Measurements from ENCODE around the gene CYB5R3.
"Not testable (repeated sequence)": the region's sequence is repeated elsewhere in the genome, so short reads cannot be mapped to it uniquely, and the experiment has no call there.

CYB5R3 gene

DNA sequence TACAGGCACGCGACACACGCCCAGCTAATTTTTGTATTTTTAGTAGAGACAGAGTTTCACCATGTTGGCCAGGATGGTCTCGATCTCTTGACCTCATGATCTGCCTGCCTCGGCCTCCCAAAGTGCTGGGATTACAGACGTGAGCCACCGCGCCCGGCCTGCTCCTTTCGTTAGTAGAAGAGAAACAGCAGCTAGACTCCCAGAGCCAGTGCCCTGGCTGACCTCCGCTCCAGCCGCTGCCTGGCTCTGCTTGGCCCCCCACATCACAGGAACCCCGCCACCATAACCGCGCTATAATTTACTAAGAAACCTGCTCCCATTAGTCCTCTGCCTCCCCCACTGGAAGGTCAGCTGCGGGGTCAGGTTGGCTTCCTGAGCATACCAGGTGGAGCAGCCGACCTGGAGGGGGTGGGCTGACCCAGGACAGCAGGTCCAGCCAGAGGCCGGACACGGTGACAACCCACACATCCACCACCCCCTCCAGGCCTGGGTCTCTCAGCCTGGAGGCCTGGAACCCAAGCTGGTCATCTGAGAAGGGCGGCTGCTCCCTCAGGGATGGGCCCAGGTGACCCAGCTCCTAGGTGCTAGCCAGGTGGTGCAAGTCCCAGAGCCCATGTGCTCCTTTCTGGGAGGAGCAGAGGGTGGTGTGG lies 27.0 kb downstream of the CYB5R3 start:
- no peak for DNase-seq

DNA sequence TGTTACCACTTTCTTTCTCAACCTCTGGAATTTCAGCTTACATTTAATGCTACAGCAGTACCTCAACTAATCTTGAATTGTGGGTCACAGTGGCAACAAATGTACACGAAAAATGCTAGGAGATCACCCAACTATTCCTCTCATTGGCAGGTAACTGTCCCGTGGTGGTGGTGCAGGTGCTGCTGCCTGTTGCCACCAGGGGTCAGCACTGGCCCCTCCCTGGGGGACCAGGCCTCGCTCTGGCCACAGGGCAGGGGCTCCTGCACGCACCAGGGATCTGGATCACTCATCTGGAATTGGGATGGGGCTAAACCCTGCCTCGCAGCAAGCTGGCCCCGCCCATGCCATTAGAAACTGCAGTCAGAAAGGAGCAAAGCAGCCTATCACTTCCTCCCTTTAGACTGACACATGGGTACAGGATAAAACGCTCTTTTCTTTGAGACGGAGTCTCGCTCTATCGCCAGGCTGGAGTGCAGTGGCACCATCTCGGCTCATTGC lies 27.6 kb downstream of the CYB5R3 start:
- DNase-seq = peak; percentile 77

DNA sequence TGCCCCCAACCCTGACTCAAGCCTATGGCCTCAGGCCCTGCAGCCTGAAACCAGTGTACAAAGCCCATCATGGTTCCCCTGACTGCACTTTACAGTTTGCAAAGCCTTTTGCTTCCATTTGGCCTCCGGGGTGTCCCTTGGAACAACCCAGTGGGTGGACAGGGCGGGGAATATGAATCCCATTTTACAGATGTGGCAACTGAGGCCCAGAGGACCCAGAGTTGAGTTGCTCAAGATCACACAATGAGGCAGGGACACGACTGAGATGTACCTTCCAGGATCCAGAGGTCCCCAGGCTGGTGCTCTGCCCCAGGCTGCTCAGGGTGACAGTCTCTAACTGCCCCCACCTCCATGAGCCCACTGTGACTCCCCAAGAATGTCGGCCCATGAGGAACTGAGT lies 29.1 kb downstream of the CYB5R3 start:
- DNase-seq = no peak

DNA sequence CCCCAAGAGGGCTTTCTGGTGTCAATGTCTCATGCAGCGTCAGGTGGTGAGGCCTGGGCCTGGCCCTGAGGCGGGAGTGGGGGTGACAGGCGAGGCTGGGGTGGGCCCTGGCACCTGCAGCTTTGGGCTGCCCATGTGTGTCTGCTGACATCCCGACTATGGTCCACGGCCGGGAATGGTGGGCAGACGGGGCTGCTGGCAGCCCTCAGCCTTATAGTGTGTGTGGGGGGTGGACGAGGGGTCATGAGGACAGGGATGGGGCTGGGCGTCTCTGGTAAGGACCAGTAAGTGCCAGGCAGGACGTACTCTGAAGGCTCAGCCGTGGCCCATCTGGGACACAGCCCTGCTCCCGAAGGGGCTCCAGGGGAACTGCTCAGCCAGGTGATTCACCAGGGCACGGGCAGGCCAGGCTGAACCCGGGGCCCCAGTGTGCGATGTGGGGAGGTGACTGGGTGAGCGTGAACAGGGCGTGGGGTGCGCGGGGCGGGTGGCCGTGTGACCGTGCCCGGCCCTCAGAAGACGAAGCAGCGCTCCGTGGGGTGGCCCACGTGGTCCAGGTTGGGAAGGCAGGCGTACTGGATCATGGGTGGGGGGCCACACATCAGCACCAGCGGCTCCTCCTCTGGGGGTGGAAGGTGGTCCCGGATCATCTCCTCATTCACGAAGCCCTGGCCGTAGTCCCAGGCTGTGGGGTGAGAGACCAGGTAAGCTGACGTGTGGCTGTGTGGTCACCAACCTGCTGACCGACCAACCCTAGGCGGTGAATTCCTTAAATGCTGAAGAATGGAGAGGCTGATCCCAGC lies 29.7 kb downstream of the CYB5R3 start:
- no peak for DNase-seq

DNA sequence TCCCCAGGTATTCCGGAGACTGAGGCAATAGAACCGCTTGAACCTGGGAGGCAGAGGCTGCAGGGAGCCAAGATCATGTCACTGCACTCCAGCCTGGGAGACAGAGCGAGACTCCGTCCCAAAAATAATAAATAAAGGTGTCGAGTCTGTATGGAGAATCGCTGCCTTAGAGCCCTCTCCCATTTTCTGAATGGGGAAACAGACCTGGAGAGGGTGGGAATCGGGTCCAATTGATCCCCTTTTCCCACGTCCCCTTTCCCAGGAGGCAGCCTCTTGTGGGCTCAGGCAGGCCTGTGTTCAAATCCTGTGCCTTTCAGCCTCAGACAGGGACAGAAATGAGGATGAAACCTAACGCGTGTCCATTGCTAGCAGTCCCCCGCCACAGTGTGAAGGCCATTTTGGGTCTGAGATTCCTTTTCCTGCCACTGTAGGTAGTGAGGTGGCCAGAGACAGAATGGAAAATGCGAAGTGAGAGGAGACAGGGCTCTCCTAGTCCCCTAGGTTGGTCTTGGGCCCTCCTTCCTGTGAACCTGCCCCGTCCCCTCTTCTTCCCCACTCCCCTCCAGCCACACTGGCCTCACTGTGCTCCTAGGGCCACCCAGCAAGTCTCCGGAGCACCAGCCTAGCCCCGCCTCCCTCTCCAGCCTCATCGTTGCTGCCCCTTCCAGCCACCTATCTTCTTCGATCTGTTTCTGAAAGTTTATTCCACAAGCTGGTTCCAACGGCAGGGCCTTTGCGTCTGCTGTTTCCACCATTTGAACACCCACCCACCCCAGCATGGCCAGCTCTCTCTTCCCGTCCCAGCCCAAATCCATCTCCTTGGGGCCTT lies 31.8 kb downstream of the CYB5R3 start:
- DNase-seq = no peak

DNA sequence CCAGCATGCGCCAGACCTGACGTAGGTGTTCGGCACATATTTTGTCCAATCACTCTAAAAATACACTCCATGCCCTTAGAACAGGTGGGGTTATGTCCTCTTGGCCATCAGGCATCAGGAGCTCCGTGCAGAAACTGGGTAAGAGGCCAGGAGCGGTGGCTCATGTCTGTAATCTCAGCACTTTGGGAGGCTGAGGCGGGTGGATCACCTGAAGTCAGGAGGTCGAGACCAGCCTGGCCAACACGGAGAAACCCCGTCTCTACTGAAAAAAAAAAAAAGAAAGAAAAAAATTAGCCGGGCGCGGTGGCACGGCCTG lies 33.4 kb downstream of the CYB5R3 start:
- DNase-seq = not testable (repeated sequence)

DNA sequence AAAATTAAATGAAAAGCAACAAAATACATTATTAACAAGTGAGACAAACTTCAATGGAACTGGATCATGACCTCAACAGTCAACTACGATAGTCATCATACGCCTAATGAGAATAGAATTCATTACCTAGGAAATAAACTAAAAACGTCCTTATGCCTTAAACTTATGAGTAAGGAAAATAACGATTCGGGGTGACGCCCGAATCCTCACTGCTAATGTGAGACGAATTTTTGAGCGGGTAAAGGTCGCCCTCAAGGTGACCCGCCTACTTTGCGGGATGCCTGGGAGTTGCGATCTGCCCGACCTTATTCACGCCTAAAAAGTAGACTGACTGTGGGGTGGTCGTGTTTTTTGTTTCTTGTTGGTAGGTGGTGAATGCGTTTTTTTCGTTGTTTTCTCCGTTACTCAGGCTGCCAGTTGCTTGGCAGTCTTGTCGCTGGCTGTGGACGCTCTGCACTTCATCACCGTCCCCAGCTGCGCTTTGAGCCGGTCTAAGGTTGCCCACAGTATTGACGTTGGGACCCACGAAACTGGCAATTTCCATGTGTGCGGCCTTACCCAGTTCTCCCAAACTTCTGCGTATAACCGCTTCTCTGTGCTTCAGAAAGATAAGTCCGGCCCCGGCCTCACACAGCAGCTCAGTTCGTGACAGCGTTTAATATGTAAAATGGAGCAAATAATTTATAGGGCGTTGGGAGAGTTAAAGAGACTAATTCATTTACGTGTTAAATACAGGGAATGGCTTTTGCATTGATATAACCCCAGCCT lies 33.9 kb downstream of the CYB5R3 start:
- peak; percentile 99 for DNase-seq

DNA sequence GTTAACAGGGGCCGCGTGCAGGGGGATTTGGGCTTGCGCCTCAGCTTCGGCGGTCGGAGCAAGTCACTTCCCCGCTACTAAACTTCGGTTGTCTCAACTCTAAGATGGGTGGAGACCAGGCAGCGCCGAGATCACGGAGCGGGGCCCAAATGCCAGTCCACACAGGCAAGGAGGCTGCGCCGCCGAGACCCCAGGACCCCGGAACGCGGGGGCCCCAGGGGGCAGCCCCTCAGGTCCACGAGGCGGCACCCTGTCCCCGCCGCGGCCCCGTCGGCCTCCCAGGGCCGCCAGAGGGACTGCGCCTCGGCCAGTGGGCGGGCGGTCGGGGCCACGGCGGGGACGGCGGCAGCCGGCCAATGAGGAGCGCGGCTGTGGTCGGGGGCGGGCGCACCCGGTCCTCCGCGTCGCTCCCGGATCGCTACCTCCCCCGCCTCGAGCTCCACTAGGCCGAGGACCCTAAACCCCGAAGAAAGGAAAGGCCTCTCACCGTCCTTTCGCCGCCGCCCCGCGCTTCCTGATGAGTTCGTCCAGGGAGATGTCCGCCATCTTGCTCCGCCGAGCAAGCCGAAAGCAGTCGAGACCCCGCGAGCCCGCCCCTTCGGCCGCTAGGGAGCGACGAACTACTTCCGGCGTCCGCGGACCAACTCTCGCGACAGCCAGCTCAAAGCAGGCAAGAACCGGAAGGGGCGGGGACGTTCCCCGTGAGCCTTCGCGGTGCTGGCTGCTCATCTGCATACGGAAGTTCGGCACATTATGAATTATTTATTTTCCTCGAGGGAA lies 34.7 kb downstream of the CYB5R3 start, which contains the start of gene POLDIP3:
POLDIP3 (minus strand) TSS at position 572 of the 780 bp plus-strand sequence; CDS start at position 546, 26 bp downstream.
- peak; percentile 99 for DNase-seq

DNA sequence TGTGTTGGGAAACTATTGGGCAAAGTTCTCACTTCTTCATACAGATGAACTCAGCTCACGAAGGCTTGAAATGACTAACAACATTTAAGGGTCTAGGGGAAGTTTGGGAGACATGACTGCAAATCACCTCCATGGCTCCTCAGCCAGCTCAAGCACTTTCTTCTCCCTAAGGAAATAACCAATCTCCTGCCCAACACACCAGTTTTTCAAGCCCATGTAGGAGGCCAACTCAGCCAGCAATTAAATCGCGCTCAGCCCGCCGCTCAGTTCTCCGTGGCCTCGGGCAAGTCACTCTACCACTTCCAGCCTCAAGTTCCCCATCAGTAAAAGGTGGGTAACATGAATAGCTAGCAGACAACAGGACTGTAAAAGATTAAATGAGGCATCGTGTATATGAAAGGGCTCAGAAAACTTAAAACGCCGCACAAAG lies 35.3 kb downstream of the CYB5R3 start:
- DNase-seq = peak; percentile 49

DNA sequence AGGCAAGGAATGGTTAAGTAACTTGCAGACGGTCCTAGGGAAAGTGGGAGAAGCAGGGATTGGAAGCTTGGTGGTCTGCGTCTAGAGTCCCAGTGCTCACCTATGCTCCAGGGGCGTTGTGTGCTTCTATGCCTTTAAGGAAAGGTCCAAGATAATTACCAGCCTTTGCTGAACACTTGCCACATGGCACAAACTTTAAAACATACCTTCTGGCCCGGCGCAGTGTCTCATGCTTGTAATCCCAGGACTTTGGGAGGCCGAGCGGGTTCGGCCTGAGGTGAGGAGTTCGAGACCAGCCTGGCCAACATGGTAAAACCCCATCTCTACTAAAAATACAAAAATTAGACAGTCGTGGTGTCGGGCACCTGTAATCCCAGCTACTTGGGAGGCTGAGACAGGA lies 36.9 kb downstream of the CYB5R3 start:
- DNase-seq = no peak

DNA sequence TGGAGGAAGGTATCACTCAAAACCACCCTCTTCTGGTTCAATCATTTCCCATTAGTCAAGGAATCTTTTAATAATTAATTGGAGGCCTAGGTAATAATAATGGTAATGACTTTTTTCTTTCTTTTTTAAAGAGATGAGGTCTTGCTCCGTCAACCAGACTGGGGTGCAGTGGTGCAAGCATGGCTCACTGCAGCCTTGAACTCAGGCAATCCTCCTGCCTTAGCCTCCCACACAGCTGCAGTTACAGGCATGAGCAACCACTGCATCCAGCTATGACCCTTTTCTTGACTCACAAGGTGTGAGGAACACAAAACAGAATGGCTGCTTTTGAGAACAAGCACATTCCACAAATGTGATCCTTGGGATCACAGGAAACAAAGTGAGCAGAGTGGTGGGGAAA lies 38.1 kb downstream of the CYB5R3 start:
- DNase-seq = no peak

DNA sequence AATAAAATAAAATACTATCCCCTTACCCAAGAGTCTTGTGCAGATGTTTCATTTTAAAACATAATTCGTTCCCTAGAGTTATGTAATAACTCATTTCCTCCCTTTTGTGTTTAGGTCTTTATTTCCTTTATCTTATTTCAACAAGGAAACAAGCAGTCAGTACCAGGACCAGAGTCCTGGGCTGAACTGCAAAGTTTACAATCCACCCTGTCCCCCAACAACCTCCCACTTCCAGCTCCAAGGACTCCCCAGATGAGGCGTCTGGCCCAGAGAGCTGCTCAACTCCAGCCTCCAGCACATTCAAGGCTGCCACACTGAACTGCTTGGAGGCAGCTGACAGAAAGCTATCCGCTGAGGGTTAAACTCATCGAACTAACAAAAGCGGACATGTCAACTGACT lies 39.0 kb downstream of the CYB5R3 start:
- no peak for DNase-seq

DNA sequence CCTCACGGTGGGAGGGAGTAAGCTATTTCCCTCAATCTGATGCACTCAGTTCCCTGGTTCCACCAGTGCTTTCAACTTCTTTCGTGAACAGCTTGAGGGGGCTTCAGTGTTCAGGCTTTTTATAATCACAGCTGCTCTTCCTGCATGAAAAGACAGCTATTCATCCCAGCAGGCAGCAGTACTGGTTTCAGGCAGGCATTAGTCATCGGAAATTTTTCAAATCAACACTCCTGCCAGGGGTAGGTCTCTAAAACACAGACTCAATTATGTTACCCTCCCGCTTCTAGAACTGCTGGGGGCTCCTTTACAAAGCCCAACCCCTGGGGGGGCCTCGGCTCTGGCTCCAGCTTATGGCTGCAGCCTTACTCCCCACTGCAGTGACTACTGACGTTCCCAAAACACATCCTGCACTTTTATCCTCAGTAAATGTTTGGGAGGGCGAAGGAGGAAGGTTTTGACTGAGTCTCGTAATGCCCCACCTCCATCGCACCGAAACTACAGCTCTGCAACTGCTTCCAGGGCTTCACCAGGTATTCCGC lies 40.3 kb downstream of the CYB5R3 start:
- DNase-seq = no peak

DNA sequence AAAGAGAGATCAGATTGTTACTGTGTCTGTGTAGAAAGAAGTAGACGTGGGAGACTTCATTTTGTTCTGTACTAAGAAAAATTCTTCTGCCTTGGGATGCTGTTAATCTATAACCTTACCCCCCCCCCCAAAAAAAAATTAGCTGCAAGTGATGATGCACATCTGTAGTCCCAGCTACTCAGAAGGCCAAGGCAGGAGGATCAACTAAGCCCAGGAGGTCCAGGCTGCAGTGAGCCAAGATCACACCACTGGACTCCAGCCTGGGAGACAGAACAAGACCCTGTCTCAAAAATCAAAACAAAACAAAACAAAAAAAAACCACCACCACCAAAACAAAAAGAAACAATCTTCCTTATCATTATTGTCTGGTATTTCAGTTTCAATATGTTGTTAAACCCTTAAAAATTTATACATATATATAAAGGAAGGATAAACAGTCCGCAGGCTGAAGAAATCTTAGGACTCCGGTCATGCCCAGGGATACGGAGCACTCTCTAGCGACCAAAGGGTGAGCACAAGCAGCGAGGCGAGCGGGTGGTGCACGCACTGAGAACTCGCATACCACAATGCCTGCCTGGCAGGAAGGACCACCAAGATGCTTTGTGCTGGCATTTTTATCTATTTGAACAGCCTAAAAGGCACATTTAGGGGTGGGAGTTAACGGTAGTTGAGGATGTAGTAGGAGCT lies 40.9 kb downstream of the CYB5R3 start:
- no peak for DNase-seq

DNA sequence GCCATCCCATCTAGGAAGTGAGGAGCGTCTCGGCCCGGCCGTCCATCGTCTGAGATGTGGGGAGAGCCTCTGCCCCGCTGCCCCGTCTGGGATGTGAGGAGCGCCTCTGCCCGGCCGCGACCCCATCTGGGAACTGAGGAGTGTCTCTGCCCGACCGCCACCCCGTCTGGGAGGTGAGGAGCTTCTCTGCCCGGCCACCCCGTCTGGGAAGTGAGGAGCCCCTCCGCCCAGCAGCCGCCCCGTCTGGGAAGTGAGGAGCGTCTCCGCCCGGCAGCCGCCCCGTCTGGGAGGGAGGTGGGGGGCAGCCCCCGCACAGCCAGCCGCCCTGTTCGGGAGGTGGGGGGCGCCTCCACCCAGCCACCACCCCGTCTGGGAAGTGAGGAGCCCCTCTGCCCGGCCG lies 41.6 kb downstream of the CYB5R3 start:
- not testable (repeated sequence) for DNase-seq

DNA sequence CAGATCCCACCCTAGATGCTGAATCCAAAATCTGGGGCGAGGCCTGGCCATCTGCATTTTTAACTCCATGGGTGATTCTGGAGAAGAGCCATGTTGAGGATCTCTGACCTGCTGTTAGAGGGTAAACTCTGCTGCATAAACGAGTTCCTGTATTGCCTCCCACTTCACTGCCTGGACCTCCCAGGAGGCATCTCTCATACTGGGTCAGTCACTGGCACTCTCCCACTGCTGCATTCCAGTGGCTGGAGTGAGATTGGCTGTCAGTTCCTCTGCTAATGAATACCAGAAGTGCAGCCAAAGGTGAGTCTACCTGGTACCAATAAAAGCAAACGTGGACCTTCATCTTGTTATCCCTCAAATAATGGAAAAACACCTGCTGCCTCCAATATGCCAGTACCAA lies 44.8 kb downstream of the CYB5R3 start:
- no peak for DNase-seq

DNA sequence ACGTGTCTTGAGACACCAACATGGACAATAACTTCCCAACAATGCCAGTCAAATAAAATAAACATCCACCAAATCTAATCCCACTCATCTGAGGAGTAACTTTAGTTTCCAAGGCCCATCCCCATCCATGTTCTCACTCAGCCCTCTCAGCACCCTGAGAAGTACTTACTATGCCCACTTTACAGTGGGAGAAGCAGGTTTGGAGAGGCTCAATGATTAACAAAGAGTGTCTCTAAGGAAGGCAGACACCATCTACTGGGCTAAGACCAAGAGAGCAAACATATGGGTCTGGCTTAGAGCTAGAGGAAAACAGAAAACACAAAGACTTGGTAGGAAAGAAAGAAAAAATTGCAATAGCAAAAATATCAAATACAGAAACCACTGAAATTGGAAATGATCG lies 45.8 kb downstream of the CYB5R3 start:
- no peak for DNase-seq

DNA sequence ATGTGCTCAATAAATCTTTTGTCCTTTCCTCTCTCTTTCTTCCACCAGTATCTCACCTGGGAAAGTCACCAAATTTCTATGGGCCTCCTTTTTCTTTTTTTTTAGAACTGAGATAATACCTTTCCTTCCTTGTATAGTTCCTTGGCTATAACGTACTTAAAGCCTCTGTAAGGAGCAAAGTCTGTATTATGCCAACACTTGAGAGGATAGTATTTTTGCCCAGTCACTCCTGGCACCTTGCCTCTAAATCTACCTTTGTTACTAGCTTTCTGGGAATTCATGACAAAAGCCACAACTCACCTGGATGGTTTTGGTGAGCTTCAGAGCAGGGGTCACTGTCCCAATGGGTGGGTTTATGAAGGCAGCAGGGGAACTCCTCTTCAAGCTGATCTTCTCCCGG lies 46.7 kb downstream of the CYB5R3 start:
- DNase-seq = no peak

DNA sequence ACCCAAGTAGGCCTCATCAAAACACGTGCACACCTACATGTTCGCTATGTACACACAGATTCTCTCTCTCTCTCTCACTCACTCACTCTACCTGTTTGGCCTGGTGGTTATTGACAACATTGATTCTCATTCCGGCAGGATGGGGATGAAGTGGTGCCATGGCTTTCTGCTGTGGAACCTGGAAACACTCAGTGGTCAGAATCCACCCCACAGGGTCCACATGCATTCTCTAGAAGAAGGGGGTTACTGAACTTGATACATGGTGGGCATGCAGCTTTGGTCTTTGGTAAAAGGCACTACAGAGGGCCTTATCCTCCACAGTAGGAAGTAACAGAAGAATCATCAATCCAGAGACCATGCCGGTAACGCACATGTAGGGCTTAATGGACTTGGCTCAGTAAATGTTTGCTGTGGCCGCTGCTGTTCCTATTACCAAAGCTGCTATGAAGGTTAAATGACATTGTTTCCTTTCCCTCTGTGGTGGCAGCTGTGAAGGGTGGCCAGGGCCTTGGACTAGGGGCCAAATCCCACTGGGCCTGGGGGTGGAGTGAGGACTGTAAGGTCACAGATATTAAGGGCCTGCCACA lies 47.2 kb downstream of the CYB5R3 start:
- DNase-seq = no peak

DNA sequence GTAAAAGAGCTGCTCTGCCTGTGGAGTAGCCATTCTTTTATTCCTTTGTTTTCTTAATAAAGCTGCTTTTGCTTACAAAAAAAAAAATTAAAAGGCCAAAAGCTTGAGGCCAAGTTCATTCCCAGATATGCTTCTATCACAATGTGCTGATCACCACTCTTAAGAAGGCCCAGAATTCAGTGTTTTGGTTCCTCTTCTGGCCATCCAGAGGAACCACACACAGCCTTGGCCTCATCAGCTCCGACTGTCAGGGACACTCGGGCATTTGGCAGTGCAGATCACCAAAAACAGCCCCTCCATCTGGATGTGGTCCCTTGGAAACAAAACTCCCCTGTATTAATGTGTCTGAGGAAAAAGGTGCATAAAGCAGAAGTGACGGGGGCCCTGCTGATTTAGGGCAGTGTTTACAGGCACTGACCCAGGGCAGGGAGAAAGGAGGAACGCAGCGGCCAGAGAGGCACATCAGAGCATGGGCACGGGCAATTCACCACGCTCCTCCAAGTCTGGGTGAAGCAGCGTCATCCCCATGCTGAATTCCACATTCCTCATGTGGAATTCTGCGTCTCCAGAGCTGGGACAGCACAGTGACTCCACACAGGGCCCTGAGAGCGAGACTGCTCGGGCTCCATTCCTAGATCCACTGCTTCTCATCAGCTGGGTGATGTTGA lies 52.2 kb downstream of the CYB5R3 start:
- DNase-seq = no peak
